Ishikawa (cell line): ENCODE data around the gene TP53TG5.

Experiments
- CEBPB ChIP-seq: IDR thresholded peaks from 2 replicates; pipeline ENCODE4 v1.6.1; 2012
- EGR1 ChIP-seq: IDR thresholded peaks from 2 replicates; pipeline ENCODE4 v1.6.1; 2012
- EP300 ChIP-seq: IDR thresholded peaks from 2 replicates; pipeline ENCODE4 v1.6.1; 2012; ENCODE audit warnings: borderline replicate concordance
- RAD21 ChIP-seq: IDR thresholded peaks from 2 replicates; pipeline ENCODE4 v1.6.1; 2012; ENCODE audit warnings: low read depth
- TAF1 ChIP-seq: IDR thresholded peaks from 2 replicates; pipeline ENCODE4 v1.6.1; 2012; ENCODE audit warnings: low read depth, mild to moderate bottlenecking
- TCF12 ChIP-seq: IDR thresholded peaks from 2 replicates; pipeline ENCODE4 v1.6.1; 2012; ENCODE audit warnings: low read depth
- TEAD4 ChIP-seq: IDR thresholded peaks from 2 replicates; pipeline ENCODE4 v1.6.1; 2012
- YY1 ChIP-seq: IDR thresholded peaks from 2 replicates; pipeline ENCODE4 v1.6.1; 2012; ENCODE audit warnings: low read depth
- TF ChIP-seq, protein P1 (sequence below): IDR thresholded peaks from 2 replicates; pipeline ENCODE4 v1.6.1; 2012; ENCODE audit warnings: low read depth, mild to moderate bottlenecking
- TF ChIP-seq, protein P2 (sequence below): IDR thresholded peaks from 2 replicates; pipeline ENCODE4 v1.6.1; 2012

DNA sequence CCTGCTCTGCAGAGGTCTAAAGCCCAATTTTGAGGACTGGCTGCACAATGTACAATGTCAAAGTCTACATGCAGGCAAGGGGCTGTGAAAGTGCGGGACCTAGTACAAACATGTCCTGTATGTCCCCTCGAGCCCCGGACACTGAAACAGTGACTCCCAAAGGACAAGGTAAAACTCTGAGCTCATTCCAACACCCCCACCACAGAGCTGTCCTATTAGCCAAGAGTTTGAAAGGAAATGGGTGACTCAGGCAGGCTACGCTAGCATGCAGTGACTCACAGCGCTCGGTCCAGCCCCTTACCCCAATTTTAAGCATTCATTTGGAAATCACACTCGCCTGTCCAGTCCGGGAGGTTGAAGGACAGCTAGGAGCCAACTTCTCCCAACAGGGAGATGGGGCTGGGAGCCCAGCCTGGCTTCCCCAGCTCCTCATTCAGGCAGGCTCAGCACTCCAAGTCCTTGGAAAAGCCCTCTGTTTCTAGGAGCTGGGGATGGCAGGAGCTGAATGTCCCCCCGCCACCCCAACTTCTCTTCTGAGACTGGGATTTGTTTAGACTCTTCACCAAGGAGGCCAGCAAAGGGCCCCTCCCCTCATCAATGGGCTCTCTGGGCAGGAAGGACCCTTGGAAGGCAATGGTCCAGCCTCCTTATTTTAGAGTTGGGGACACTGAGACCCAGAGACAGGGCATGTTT lies 33.8 kb downstream of the TP53TG5 start:
- TF ChIP-seq, protein P1, sequence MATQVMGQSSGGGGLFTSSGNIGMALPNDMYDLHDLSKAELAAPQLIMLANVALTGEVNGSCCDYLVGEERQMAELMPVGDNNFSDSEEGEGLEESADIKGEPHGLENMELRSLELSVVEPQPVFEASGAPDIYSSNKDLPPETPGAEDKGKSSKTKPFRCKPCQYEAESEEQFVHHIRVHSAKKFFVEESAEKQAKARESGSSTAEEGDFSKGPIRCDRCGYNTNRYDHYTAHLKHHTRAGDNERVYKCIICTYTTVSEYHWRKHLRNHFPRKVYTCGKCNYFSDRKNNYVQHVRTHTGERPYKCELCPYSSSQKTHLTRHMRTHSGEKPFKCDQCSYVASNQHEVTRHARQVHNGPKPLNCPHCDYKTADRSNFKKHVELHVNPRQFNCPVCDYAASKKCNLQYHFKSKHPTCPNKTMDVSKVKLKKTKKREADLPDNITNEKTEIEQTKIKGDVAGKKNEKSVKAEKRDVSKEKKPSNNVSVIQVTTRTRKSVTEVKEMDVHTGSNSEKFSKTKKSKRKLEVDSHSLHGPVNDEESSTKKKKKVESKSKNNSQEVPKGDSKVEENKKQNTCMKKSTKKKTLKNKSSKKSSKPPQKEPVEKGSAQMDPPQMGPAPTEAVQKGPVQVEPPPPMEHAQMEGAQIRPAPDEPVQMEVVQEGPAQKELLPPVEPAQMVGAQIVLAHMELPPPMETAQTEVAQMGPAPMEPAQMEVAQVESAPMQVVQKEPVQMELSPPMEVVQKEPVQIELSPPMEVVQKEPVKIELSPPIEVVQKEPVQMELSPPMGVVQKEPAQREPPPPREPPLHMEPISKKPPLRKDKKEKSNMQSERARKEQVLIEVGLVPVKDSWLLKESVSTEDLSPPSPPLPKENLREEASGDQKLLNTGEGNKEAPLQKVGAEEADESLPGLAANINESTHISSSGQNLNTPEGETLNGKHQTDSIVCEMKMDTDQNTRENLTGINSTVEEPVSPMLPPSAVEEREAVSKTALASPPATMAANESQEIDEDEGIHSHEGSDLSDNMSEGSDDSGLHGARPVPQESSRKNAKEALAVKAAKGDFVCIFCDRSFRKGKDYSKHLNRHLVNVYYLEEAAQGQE, result no peak
- TF ChIP-seq RAD21, result no peak
- no peak for TF ChIP-seq YY1
- TF ChIP-seq EP300, result peak; percentile 46; the same call in 1 of the 2 replicates
- TF ChIP-seq TCF12, result peak; percentile 56; the same call in 1 of the 2 replicates
- peak; percentile 60 for TF ChIP-seq CEBPB
- TF ChIP-seq TEAD4, result peak; percentile 47
- TF ChIP-seq EGR1, result no peak
- TF ChIP-seq TAF1, result no peak
- TF ChIP-seq, protein P2, sequence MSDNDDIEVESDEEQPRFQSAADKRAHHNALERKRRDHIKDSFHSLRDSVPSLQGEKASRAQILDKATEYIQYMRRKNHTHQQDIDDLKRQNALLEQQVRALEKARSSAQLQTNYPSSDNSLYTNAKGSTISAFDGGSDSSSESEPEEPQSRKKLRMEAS, result no peak
